Upper lobe of right lung (tissue), 1 donor: ENCODE measurements around the gene INVS. TPM values are rescaled to one million over a fixed set of nuclear protein-coding genes. Genes with fewer than 3 reads are reported as not detected.

Source experiments
- ATAC-seq: fragments of 200-7000 bp; cut with Tn5 transposase; one replicate; pipeline ENCODE4 v1.9.1; 2020; ENCODE audit warnings: mild to moderate bottlenecking, moderate library complexity
- DNase-seq: peaks from one replicate; pipeline ENCODE4 v3.0.0-alpha.2; 2020
- H3K27ac ChIP-seq: fragments of 200-600 bp; one replicate; pipeline ENCODE4 v1.8.0; 2022
- H3K27me3 ChIP-seq: fragments of 200-600 bp; one replicate; pipeline ENCODE4 v1.8.0; 2022; ENCODE audit warnings: mild to moderate bottlenecking
- H3K36me3 ChIP-seq: fragments of 200-600 bp; one replicate; pipeline ENCODE4 v1.8.0; 2022
- H3K4me1 ChIP-seq: fragments of 200-600 bp; one replicate; pipeline ENCODE4 v1.8.0; 2022
- H3K4me3 ChIP-seq: fragments of 200-600 bp; one replicate; pipeline ENCODE4 v1.8.0; 2022; ENCODE audit warnings: mild to moderate bottlenecking
- H3K9me3 ChIP-seq: fragments of 200-600 bp; one replicate; pipeline ENCODE4 v1.8.0; 2022
- CTCF ChIP-seq: fragments of 200-600 bp; IDR thresholded peaks from one replicate; pipeline ENCODE4 v1.8.0; 2022; ENCODE audit warnings: antibody characterized with exemption
- intact Hi-C: fragments of 100-400 bp; cut with DNase I; formaldehyde crosslinking; loops from one replicate; pipeline ENCODE4 v1.11.0; 2022
- total RNA-seq: library from RNA; stranded (reverse); fragmentation: NEBNext Ultra II Directional; extraction: Animal tissue kit (Norgen Biotek cat#: 25700); gene quantifications from one replicate; pipeline ENCODE4 v1.2.1, GENCODE V29; 2021
- donor health status: DM: no; HTN: yes; CAD: no; lungs with severe emphysema.

Gene INVS
- total RNA-seq, 1 donor from 2014 or later: 22.2 TPM

GRCh38 chr9:100096378-100096916 is 2.6 kb upstream of the INVS start:
- no peak for TF ChIP-seq CTCF
- no peaks in the 10 kb centered on the region for H3K9me3 ChIP-seq
- peaks cover 28% of the 10 kb centered on the region for H3K4me1 ChIP-seq
- H3K36me3 ChIP-seq: no peaks in the 10 kb centered on the region
- no peak overlapping the region for H3K27ac ChIP-seq
- no peak for DNase-seq
- H3K4me3 ChIP-seq: no peak overlapping the region
- no peaks in the 10 kb centered on the region for H3K27me3 ChIP-seq
- intact Hi-C loops: no loop called here
- no peak for ATAC-seq

- TF ChIP-seq CTCF: no peak
- DNase-seq (peak; percentile 79), ATAC-seq (peak; percentile 62)
- H3K27me3 ChIP-seq: no peaks in the 10 kb centered on the region
- peak overlapping the region; percentile 91 for H3K4me3 ChIP-seq
- peaks cover 28% of the 10 kb centered on the region for H3K4me1 ChIP-seq
- intact Hi-C loops: no loop called here
- peak overlapping the region; percentile 95 for H3K27ac ChIP-seq
- H3K9me3 ChIP-seq: no peaks in the 10 kb centered on the region
- H3K36me3 ChIP-seq: no peaks in the 10 kb centered on the region
Measured at GRCh38 chr9:100098046-100098886, 777 bp upstream of the INVS start.

GRCh38 chr9:100099722-100100042 is 639 bp downstream of the INVS start:
- no peak for TF ChIP-seq CTCF
- Histone ChIP-seq H3K9me3 (no peaks in the 10 kb centered on the region), H3K36me3 (peaks cover 11% of the 10 kb centered on the region), H3K4me3 (peak overlapping the region; percentile 91), H3K4me1 (peaks cover 28% of the 10 kb centered on the region), H3K27me3 (no peaks in the 10 kb centered on the region), H3K27ac (peak overlapping the region; percentile 95)
- ATAC-seq (peak; percentile 46), DNase-seq (peak; percentile 73)
- intact Hi-C loops: no loop called here

GRCh38 chr9:100100146-100100667 is 1.2 kb downstream of the INVS start:
- Histone ChIP-seq H3K27ac (peak overlapping the region; percentile 95), H3K9me3 (no peaks in the 10 kb centered on the region), H3K4me3 (peak overlapping the region; percentile 91), H3K4me1 (peaks cover 28% of the 10 kb centered on the region), H3K36me3 (peaks cover 16% of the 10 kb centered on the region), H3K27me3 (no peaks in the 10 kb centered on the region)
- intact Hi-C loops: no loop called here
- TF ChIP-seq CTCF: no peak
- ATAC-seq: no peak
- no peak for DNase-seq

- Histone ChIP-seq H3K4me1 (peaks cover 21% of the 10 kb centered on the region), H3K9me3 (no peaks in the 10 kb centered on the region), H3K27me3 (no peaks in the 10 kb centered on the region), H3K4me3 (no peak overlapping the region), H3K36me3 (peaks cover 30% of the 10 kb centered on the region), H3K27ac (no peak overlapping the region)
- DNase-seq: no peak
- intact Hi-C loops: no loop called here
- no peak for ATAC-seq
- TF ChIP-seq CTCF: no peak
Measured at GRCh38 chr9:100101608-100102007, 2.6 kb downstream of the INVS start.
